SHP77 (cell line): ENCODE results near the gene NR3C1.
"Not testable (repeated sequence)": the region's sequence is repeated elsewhere in the genome, so short reads cannot be mapped to it uniquely, and the experiment has no call there.

Experiments
- DNase-seq, 2 experiments: peaks; one replicate each; lab custom pipeline; 2025; lab: John Stamatoyannopoulos, UW

Gene NR3C1

GRCh38 chr5:143336485-143336884 lies 67.0 kb downstream of the NR3C1 start:
- no peak for DNase-seq

DNA sequence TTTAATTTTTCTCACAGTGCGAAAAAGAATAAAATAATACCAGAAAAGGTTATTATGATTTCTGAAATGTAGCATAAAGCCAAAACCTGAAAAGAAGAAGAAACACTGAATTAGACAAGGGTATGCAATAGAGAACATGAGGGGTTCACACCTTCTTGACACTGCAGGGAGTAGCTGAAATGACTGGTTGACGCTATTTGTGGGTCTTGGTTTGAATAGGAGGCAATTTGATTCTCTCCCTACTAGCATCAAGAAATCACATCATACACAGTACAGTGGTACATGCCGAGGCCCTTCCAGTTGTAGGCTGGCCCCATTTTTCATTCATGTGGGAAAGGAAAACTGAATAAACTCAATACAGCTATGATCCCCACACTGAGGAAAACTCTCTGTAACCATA lies 68.6 kb downstream of the NR3C1 start:
- no peak for DNase-seq

GRCh38 chr5:143334380-143334779 lies 69.1 kb downstream of the NR3C1 start:
- DNase-seq, result not testable (repeated sequence)

- DNase-seq, result no peak
Measured at GRCh38 chr5:143331956-143332355, 71.5 kb downstream of the NR3C1 start.

DNA sequence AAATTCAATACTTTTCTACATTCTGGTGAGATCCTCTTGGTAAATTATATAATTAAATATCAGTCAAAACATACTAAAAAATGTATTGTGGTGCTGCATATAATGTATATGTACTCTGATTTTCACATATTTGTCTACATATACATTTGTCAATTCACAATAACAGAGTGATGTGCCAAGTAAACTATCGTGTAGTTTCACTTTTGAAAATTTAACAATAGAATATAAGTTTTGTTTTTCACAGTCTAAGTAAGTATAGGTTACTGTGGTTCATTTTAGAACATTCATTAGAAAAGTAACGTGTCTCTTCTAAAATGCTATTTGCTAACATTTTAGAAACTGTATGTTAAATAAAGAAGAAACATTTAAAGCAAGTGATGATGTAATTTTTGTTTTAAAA lies 73.6 kb downstream of the NR3C1 start:
- DNase-seq, result no peak

GRCh38 chr5:143328589-143329220 lies 74.8 kb downstream of the NR3C1 start:
- no peak for DNase-seq

DNA sequence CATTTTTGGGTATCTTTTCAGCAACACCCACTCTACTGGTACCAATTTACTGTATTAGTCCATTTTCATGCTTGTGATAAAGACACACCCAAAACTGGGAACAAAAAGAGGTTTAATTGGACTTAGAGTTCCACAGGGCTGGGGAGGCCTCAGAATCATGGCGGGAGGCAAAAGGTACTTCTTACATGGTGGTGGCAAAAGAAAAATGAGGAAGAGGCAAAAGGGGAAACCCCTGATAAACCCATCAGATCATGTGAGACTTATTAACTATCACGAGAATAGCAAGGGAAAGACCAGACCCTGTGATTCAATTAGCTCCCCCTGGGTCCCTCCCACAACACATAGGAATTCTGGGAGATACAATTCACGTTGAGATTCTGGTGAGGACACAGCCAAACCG lies 78.4 kb downstream of the NR3C1 start:
- DNase-seq, result not testable (repeated sequence)

- DNase-seq, result not testable (repeated sequence)
Measured at GRCh38 chr5:143322931-143323630, 80.4 kb downstream of the NR3C1 start.

GRCh38 chr5:143322176-143322575 lies 81.3 kb downstream of the NR3C1 start:
- DNase-seq, result no peak

- DNase-seq, result no peak
Measured at GRCh38 chr5:143319437-143320227, 83.9 kb downstream of the NR3C1 start.

DNA sequence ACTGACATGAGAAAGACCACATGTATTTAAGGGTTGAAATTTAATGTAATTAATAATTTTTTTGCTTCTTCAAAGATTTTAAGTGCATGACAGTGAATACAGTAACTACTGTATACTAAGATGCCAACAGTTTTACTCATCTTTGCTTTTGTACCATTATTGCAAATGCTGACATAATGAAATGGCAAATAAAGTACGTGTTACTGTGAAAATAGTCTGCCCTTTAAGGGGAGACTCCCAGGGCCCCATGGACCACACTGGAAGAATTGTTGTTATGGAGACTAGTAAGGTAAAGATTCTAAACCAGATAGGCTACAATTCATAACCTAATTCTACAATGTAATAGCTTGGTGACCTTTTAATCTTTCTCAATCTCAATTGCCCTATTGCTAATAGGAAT lies 84.7 kb downstream of the NR3C1 start:
- no peak for DNase-seq

GRCh38 chr5:143318270-143318669 lies 85.2 kb downstream of the NR3C1 start:
- DNase-seq, result no peak

DNA sequence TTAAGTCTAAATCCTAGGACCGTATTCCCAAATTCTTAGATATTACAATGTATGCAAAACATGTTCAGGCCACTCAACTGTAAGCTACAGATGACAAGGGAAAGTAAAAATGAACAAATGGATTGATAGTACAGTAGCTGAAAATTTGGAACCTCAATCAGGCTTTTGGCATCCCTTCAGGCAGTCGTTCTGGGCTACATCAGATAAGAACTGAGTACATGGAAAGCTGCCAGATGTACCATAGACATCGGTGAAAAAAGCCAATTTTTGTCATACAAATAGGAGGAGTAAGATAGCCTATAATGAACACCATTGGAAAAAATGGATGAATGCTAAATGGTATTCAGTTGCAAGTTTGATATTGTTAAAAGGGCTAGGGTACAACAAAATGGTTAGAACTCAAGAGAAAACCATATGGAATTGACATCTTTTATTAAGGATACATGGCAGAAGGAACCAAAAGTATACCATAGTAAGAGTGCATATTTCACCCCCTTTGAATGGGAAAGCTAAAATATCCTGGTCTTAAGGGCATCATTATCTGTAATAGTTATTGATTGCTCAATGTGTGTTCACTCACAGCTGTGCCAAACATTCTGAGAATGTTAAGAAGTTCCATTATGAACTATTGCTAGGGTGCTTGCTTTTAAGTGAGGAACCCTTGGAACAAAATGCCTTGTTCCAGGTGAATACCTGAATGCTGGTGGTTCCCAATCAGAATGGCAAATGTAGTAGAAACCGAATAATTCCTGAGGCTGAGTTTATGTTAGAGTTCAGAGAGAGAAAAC lies 86.4 kb downstream of the NR3C1 start:
- DNase-seq, result no peak

DNA sequence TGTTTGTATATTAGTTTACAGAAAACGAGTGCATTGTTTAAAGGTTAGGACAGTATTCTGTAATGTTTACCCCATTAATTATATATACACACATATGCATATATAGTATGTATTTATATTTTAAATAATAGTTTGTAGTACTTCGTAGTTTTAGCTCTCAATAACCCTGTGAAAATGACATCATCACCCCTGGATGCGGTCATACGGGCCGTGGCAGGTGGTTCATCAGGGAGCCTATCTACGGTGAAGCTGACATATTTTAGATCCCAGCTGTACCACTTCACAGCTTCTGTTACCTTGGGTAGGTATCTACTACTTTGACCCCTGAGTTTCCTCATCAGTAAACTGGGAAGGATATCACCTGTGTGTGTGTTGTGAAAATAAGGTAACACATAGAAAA lies 87.1 kb downstream of the NR3C1 start:
- no peak for DNase-seq

GRCh38 chr5:143315929-143316328 lies 87.6 kb downstream of the NR3C1 start:
- no peak for DNase-seq

DNA sequence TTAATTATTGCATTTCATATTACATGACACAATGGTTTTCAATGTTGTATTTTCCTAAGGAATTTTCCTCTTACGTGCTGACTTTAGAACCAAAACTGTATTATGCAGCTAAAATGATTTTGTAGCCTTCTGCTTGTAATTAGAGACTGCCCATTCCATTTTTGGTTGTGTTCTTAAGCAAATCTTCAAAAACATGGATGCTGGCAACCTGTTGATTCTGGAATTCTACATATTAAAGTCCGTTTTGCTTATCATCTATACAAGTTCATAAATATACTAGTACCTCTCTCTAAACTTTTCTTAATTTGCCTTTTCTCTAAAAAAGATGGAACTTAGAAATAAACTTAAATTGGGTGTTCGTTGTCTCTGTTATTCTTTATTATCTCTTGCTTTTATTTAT lies 88.3 kb downstream of the NR3C1 start:
- no peak for DNase-seq

DNA sequence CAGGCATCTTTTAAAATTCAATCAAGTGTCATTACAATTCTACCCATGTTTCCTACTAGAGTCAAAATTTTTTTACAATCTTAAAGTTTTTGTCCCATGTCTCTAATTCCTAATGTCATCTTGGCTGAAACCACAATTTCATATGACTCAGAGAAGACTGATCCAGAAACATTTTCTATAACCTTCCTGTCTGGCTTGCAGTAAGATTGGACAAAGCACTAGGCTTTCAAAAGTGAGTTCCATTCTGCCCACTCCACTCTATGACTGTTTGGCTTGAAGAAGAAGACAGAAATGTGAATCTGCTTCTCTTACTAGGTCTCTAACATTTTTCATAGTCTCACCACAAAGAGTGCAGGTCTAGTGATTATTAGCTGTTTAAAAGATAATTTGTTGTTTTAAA lies 88.8 kb downstream of the NR3C1 start:
- DNase-seq, result no peak

GRCh38 chr5:143314099-143314498 lies 89.4 kb downstream of the NR3C1 start:
- DNase-seq, result no peak

DNA sequence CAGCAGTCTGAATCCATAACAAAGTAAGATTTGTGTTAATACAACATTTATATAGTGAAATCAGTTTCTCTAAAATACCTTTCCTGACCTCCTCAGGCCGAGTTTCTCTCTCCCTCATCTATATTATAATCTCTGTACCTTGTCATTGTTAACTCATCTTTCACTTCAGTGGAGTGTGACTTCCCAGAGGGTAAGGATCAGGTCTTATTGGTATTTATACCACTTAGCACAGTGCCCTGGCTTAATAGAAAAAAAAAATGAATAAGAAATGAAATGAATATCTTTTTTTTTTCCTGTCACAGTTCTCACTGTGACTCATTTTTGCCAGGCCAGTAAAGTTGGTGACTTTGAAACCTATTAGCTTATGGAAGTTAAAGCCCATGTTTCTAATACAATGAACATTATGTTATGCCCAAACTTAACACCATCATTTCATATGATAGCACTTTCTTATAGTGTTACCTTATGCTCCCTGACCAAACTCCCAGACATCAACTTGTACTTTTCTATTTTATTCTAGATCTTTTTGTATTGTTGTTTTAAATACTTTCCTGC lies 90.1 kb downstream of the NR3C1 start:
- DNase-seq, result no peak

DNA sequence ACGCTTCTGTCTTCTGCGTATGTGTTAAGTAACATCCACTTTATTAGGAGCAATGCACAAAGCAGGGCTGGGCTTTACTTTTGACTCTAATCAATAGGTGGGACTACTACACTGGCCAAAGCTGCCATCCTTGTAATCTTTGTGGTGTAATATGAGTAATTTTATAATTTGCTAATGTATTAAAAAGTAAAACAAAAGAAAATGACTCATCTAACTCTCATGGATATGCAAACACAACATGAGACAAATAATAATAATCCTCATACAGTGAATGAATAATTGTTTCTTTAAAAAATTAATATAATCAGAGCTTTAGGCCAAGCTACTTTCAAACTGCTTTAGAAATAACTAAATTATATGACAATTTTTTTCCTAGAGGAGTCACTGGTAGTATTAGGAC lies 90.7 kb downstream of the NR3C1 start:
- DNase-seq, result no peak

GRCh38 chr5:143311955-143312354 lies 91.5 kb downstream of the NR3C1 start:
- DNase-seq, result no peak

DNA sequence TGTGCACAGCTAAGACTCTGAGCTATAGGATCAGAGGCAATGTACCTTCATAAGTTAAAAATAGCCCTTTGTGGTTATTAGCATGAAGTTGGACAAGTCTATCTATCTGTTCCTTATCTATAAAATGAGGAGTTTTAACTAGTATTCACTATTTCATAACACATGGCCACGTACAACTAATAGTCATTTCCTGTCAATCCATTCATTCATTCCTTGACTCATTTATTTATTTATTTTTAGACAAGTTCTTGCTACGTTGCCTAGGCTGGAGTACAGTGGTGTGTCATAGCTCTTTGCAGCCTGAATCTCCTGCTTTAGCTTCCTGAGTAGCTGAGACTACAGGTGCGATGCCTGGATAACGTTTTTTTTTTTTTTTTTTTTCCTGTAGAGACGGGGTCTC lies 92.1 kb downstream of the NR3C1 start:
- DNase-seq, result no peak
